NCI-H524 (cell line): ENCODE data around the gene NAXD.
"Not testable (repeated sequence)": the region's sequence is repeated elsewhere in the genome, so short reads cannot be mapped to it uniquely, and the experiment has no call there.

Experiments
- DNase-seq, 2 experiments: peaks; one replicate each; lab custom pipeline; 2025; lab: John Stamatoyannopoulos, UW

NAXD gene

DNA sequence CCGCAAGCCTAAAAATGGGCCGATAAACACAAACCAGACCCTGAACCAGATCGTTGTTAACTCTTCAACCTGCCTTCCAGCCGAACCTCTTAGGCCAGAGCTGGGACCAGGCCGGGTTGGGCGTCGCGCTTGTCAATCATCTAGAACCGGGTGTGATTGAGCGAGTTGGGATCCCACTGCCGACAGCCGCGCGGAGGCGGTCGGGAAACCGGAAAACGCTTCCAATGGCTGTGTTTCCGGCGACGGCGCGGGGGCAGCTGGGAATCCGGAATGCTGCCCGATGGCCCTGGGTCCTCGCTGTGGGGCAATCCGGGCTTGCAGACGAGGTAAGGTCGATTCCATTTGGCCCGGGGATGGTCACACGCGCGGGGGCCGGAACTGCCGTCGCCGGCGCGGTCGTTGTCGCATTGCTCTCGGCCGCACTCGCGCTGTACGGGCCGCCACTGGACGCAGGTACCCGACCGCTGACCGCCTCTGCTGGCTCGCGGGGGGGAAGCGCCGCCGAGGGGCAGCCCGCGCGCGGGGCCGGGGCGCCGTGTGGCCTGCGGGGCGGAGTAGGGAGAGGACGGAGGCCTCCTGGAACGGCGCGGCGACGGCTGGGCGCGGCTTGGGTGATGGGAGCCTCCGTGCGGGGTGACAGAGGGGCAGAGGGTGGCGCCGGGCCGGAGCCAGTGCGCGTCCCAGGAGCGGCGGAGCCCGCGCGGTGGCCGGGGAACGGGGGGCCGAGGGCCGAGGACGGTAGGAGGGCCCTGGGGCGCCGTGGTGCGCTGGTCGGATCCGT, at the start of gene NAXD:
Gene NAXD (plus strand): TSS at position 224 of the 781 bp plus-strand sequence. CDS start 57 bp downstream, at position 281.
- peak; percentile 84 to 92 for DNase-seq

- no peak for DNase-seq
Observed at GRCh38 chr13:110566171-110566570, 49.2 kb upstream of the NAXD start.

DNA sequence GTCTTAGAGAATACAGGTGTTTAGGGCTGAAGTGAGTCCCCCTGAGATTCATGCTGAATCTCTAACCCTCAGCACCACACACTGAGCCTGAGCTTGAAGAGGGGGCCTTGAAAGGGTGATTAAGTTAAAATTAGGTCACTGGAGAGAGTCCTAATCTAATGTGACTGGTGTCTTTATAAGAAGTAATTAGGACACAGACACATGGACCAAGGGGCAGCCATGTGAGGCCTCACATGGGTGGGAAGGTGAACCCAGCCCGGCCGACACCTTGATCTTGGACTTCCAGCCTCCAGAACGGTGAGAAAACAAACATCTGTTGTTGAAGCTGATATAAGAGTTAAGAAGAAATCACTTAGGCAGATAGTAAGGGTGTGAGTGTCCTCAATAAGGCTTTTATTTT, 46.7 kb upstream of the NAXD start:
- no peak for DNase-seq

DNA sequence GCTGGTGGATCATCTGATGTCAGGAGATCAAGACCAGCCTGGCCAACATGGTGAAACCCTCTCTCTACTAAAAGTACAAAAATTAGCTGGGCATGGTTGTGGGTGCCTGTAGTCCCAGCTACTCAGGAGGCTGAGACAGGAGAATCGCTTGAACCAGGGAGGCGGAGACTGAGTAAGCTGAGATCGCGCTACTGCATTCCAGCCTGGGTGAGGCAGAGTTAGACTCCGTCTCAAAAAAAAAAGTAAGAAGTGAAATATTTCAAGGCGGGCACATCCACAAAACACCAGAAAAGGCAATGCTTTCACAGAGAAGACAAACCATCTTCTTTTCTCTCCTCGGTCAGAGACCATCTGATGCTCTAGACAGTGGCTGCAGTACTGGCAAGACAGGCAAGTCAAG, 45.4 kb upstream of the NAXD start:
- not testable (repeated sequence) for DNase-seq

DNA sequence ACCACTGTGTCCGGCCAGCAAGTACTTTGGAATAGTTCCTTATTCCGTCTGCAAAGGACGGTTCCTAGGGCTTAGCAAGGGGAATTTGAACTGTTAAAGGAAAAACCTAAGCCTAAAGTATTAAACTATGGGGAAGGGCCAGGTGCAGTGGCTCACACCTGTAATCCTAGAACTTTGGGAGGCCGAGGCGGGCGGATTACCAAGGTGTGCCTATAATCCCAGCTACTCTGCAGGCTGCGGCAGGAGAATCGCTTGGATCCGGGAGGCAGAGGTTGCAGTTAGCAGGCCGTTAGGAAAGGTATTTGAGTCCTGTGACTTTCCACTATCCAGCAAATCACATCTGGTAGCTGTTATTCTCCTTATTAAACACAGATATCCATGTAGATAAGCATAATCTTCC, 44.5 kb upstream of the NAXD start:
- DNase-seq, result no peak

- DNase-seq, result no peak
Observed at GRCh38 chr13:110571896-110572777, 43.2 kb upstream of the NAXD start.

- DNase-seq, result no peak
Observed at GRCh38 chr13:110572778-110573118, 42.6 kb upstream of the NAXD start.

GRCh38 chr13:110574161-110574560, 41.2 kb upstream of the NAXD start:
- no peak for DNase-seq

DNA sequence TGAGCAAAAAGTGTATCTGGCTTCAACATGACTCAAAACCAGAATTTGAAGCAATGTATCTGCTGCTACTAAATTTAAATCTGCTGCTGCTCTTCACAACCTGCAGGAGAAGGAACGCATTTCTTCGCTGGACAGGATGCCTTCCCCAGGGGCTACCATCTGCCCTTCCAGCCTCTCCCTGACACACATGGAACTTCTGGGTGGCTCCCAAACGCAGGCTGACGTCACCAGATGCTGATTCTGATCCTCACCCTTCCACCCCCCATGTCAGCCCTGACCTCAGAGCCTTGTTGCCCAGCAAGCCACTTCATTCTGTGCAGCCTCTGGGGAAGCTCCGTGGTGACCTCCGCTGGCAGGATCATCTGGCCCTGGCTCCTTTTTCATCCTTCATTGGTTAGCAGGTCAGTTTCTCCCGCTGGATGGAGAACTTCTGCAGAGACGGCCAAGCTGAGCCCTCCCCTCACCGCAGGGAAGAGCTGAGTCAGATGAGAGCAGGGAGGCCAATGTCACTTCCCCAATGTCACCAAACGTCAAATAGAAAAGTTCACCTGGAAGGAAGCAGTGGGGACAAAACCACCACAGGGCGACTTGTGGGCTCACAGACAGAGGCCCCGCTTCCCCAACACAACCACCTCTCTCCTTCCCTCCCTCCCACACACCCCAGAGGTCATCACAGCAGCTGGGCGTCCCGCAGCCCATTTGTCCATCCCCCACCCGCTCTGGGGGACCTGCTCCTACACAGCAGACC, 39.8 kb upstream of the NAXD start:
- no peak for DNase-seq

- DNase-seq, result no peak
Observed at GRCh38 chr13:110576070-110576394, 39.3 kb upstream of the NAXD start.

DNA sequence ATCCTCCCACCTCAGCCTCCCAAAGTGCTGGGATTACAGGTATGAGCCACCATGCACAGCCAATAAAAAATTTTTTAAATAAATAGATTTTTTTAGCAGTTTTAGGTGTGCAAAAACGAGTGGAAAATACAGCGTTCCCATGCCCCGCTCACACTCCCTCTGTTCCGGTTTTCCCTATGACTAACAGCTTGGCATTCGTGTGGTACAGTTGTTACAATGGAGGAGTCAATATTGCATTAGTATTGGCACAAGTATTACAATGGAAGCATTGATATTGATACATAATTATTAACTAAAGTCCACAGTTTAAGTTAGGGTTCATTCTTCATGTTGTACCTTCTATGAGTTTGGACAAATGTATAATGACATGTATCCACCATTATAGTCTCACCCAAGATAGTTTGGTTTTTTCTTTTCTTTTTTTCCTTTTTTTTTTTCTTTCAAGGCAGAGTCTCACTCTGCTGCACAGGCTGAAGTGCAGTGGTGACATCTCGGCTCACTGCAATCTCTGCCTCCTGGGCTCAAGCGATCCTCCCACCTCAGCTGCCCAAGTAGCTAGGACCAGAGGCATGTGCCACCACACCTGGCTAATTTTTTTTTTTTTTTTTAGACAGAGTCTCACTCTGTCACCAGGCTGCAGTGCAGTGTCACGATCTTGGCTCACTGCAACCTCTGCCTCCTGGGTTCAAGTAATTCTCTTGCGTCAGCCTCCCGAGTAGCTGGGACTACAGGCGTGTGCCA, 38.4 kb upstream of the NAXD start:
- DNase-seq, result no peak

DNA sequence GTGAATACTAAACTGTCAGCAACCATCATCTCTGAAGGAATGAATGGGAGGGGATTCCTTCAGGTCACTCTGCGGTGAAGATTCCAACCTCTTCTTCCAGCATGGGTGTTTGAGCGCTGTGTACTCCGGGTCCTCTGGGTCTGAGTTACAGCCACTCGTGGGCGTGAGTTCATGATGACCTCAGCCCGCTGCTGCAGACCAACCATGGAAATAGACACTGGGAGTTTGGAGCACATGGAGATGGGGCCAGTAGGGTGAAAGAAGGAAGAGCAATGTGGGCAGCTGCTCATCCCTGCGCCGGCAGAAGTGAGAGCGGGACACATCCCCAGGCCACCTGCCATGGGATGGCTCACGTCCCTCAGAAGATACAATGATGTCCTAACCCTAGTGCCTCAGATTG, 37.0 kb upstream of the NAXD start:
- DNase-seq, result no peak

DNA sequence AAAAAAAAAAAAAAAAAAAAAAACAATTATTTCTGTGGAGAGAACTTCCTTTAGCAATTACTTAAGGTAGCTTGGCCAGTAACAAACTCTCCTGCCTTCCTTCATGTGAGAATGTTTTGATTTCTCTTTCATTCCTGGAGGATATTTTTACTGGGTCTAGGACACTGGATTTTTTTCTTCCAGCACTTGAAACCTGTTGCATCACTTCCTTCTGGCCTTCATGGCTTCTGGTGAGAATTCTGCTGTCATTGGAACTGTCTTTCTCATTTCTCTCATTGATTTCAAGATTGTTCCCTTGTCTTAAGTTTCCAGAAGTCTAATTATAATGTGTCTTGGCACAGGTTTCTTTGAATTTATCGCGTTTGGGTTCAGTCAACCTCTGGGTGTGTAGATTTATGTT, 34.5 kb upstream of the NAXD start:
- no peak for DNase-seq

- no peak for DNase-seq
Observed at GRCh38 chr13:110581506-110582185, 33.7 kb upstream of the NAXD start.

- DNase-seq, result no peak
Observed at GRCh38 chr13:110582421-110582954, 32.9 kb upstream of the NAXD start.

- DNase-seq, result no peak
Observed at GRCh38 chr13:110583178-110583865, 32.0 kb upstream of the NAXD start.

DNA sequence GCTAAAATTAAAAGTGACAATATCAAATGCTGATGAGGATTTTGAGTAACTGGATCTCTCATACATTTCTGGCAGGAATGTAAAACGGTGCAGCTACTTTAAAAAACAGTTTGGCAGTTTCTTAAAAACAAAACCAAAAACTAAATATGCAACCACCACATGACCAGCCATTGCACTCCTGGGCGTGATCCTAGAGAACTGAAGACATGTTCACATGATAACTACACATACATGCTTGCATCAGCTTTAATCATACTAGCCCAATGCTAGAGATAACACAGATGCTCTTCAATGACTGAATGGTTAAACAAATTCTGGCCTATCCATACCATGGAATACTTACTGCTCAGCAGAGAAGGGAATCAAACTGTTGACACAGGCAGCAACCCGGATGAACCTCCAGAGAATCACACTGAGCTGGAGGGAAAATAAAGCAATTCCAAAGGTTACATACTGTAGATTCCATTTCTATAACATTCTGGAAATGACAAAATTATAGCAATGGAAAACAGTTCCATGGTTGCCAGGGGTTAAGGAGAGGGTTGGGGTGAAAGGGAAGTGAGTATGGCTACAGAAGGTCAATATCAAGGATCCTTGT, 25.5 kb upstream of the NAXD start:
- no peak for DNase-seq

GRCh38 chr13:110590577-110590976, 24.8 kb upstream of the NAXD start:
- no peak for DNase-seq

DNA sequence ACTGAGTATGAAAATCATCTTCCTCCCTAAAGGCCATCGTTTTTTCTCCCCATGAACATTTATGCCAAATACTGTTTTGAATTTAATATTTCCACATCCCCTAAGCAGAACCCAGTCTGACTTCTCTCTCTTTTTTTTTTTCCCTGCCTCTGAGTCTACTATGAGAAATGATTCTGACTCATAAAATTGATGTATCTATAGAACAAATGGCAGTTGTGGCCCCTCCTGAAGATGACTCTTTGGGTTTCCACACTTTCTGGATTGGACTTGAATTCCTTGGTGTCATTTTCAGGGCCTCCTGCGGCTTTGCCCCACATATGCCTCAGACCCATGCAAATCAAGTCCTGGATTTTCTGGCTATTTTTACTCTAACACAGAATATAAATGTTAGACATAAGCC, 22.7 kb upstream of the NAXD start:
- DNase-seq, result no peak
